Erythroblast (primary cell): ENCODE measurements around the gene GFRA1.

Experiments
- GATA1 ChIP-seq: IDR thresholded peaks from 2 replicates; pipeline ENCODE4 v1.6.1; 2011; ENCODE audit warnings: low read depth, mild to moderate bottlenecking, control low read depth, low read length, moderate library complexity
- POLR2A ChIP-seq: IDR thresholded peaks from 2 replicates; pipeline ENCODE4 v1.6.1; 2011; ENCODE audit warnings: mild to moderate bottlenecking, low read length

DNA sequence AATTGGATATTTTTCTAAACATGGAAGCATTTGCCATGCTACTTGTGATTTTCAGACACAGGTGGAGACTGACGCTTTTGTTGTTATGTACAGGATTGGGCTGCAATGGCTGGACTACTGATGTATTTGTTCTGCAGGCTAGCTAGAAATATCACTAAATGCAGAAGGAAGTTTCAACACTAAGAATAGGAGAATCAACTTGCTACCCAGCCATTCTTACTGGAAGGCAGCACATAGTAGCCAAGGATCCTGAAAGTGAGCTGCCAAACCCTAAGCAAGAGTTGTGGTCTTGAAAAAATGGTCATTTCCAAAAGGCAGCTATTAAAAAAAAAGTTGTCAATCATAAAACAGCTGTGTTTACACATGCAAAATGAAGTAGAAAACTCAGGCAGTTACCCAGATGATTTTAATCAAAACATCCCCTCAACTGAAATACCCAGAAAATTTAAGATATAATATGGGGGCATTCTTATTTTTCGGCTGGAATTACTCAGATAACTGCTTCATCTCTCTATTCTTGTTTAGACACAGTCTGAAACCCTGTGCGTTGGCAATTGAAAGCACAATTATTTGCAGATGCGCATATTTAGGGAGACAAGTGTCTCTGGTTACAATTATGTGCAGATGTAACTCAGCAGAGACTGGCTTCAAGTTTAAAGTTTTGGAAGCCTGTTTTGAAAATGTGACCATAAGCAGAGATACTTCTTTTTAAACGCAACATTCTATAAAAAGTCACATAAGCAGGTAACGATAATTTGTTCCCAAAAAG lies 31.2 kb downstream of the GFRA1 start:
- TF ChIP-seq POLR2A = no peak
- TF ChIP-seq GATA1 = no peak
